HepG2 (cell line): ENCODE results near the gene EFNA2. TPM values are rescaled to one million over a fixed set of nuclear protein-coding genes. Genes with fewer than 3 reads are reported as not detected.

Experiments used
- ERF ChIP-seq: IDR thresholded peaks from 2 replicates; pipeline ENCODE4 v1.6.1; 2018; ENCODE audit warnings: missing biosample characterization, missing genetic modification reagents
- HNRNPL ChIP-seq: fragments of 200-400 bp; formaldehyde crosslinking; IDR thresholded peaks from 2 replicates; pipeline ENCODE4 v1.6.1; 2017; ENCODE audit warnings: mild to moderate bottlenecking, low read depth, low read length
- MED1 ChIP-seq: sonication (generic); formaldehyde crosslinking; IDR thresholded peaks from 2 replicates; pipeline ENCODE4 v1.4.0; 2020; ENCODE audit warnings: missing genetic modification reagents
- NFKB2 ChIP-seq: sonication (generic); formaldehyde crosslinking; IDR thresholded peaks from 2 replicates; pipeline ENCODE4 v1.4.0; 2020; ENCODE audit warnings: missing genetic modification reagents, borderline replicate concordance
- PTBP1 ChIP-seq: fragments of 200-400 bp; formaldehyde crosslinking; IDR thresholded peaks from 2 replicates; pipeline ENCODE4 v1.6.1; 2018; ENCODE audit warnings: low read length, low read depth; ENCODE audit not compliant: poor library complexity, severe bottlenecking
- REL ChIP-seq: sonication (generic); formaldehyde crosslinking; conservative IDR thresholded peaks from 2 replicates; pipeline ENCODE4 v1.8.0; 2022; ENCODE audit warnings: mild to moderate bottlenecking, missing genetic modification reagents, moderate library complexity
- SALL1 ChIP-seq: sonication (generic); formaldehyde crosslinking; IDR thresholded peaks from 2 replicates; pipeline ENCODE4 v1.8.0; 2022; ENCODE audit warnings: mild to moderate bottlenecking, missing genetic modification reagents
- SIX1 ChIP-seq: sonication (generic); formaldehyde crosslinking; IDR thresholded peaks from 2 replicates; pipeline ENCODE4 v1.4.0; 2020; ENCODE audit warnings: missing genetic modification reagents, borderline replicate concordance
- SRSF9 ChIP-seq: fragments of 200-400 bp; formaldehyde crosslinking; IDR thresholded peaks from 2 replicates; pipeline ENCODE4 v1.6.1; 2018; ENCODE audit warnings: borderline replicate concordance, mild to moderate bottlenecking, low read depth, low read length; ENCODE audit not compliant: insufficient read depth, poor library complexity, severe bottlenecking
- TMF1 ChIP-seq: sonication (generic); formaldehyde crosslinking; IDR thresholded peaks from 2 replicates; pipeline ENCODE4 v1.8.1; 2022; ENCODE audit warnings: low read depth, missing genetic modification reagents
- ZFP36 ChIP-seq: fragments of 150-350 bp; IDR thresholded peaks from 2 replicates; pipeline ENCODE4 v1.6.1; 2018; ENCODE audit warnings: borderline replicate concordance, low read length, low read depth; ENCODE audit not compliant: partially characterized antibody
- ZFP37 ChIP-seq: sonication (generic); formaldehyde crosslinking; IDR thresholded peaks from 2 replicates; pipeline ENCODE4 v1.4.0; 2020; ENCODE audit warnings: missing genetic modification reagents, borderline replicate concordance
- ZNF160 ChIP-seq: sonication (generic); formaldehyde crosslinking; IDR thresholded peaks from 2 replicates; pipeline ENCODE4 v1.8.0; 2022; ENCODE audit warnings: mild to moderate bottlenecking, inconsistent platforms, missing genetic modification reagents
- ZNF253 ChIP-seq: sonication (generic); formaldehyde crosslinking; IDR thresholded peaks from 2 replicates; pipeline ENCODE4 v1.8.0; 2022; ENCODE audit warnings: mild to moderate bottlenecking, missing genetic modification reagents, borderline replicate concordance
- ZNF644 ChIP-seq: IDR thresholded peaks from 2 replicates; pipeline ENCODE4 v1.6.1; 2016; ENCODE audit warnings: low read depth
- ZNF670 ChIP-seq: sonication (generic); formaldehyde crosslinking; IDR thresholded peaks from 2 replicates; pipeline ENCODE4 v1.8.0; 2022; ENCODE audit warnings: mild to moderate bottlenecking, missing genetic modification reagents, borderline replicate concordance
- ZNF709 ChIP-seq: sonication (generic); formaldehyde crosslinking; IDR thresholded peaks from 2 replicates; pipeline ENCODE4 v1.5.0; 2020; ENCODE audit warnings: mild to moderate bottlenecking, missing genetic modification reagents
- polyA plus RNA-seq, 8 experiments: library from polyadenylated mRNA; depleted of rRNA in 3 of 8; stranded (reverse) in 7 of 8; unstranded in 1 of 8; fragments of >200 nt; fragmentation: Illumina TruSeq in 4 of 8; extraction: Trizol in 4 of 8; gene quantifications; 2 replicates each; pipeline versions ENCODE4 v1.2.1 to v1.2.3, GENCODE V29; 2011 to 2016; ENCODE audit warnings: low read depth in 4 of 8, missing spikeins in 1 of 8, mixed read lengths in 1 of 8; ENCODE audit not compliant: insufficient read depth in 1 of 8
- total RNA-seq, 5 experiments: library from RNA; depleted of rRNA; stranded (reverse); fragments of >200 nt; fragmentation: Illumina TruSeq; extraction: Trizol; gene quantifications; 2 replicates each; pipeline ENCODE4 v1.2.3, GENCODE V29; 2016; ENCODE audit warnings: low read depth in 1 of 5
- TF ChIP-seq, protein P1 (sequence below): sonication (generic); formaldehyde crosslinking; IDR thresholded peaks from 2 replicates; pipeline ENCODE4 v1.5.1; 2020; ENCODE audit warnings: missing genetic modification reagents, mild to moderate bottlenecking, borderline replicate concordance
- TF ChIP-seq, protein P2 (sequence below): sonication (generic); formaldehyde crosslinking; IDR thresholded peaks from 2 replicates; pipeline ENCODE4 v1.4.0; 2020; ENCODE audit warnings: missing genetic modification reagents, borderline replicate concordance
- TF ChIP-seq, protein P3 (sequence below): sonication (generic); formaldehyde crosslinking; conservative IDR thresholded peaks from 2 replicates; pipeline ENCODE4 v1.4.0; 2020; ENCODE audit warnings: missing genetic modification reagents
- TF ChIP-seq, protein P4 (sequence below): sonication (generic); formaldehyde crosslinking; IDR thresholded peaks from 2 replicates; pipeline ENCODE4 v1.4.0; 2020; ENCODE audit warnings: low read depth, mild to moderate bottlenecking, missing genetic modification reagents

Gene EFNA2
- total and polyA plus RNA-seq, 2 of the 13 experiments (the other 11 are each of a cell fraction or from before 2014, with no cell fraction given): 6.0 to 9.9 TPM

DNA sequence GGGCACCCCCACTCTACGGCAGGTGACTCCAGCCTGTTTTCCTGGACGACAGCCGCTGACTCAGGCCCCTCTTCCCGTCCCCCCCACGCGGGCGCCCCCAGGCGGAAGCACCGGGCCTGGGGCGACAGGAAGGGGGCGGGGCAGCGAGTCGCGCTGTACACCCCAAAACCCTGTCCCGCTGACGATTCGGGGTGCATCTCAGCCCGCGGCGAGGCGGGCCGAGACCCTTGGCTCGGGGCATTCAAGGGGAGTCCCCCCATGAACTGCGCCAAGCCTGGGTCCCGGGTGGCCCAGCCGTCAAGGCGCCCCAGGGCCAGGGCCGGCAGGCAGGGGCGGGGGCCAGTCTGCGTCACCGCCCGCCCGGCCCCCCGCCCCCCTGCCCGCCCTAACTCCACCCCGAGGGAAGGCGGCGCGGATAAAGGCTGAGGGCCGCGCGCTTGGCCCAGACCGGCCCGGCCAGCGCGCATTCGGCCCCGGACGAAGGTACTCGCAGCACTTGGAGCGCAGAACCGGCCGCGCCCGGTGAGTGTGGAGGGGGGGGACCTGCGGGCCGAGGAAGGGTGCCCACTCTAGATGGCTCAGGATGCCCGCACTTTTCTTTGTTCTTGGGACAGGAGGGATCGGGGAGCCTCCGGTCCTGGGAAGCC lies 37.4 kb upstream of the EFNA2 start, which contains the start of gene MIDN (continued):
- TF ChIP-seq, protein P1, sequence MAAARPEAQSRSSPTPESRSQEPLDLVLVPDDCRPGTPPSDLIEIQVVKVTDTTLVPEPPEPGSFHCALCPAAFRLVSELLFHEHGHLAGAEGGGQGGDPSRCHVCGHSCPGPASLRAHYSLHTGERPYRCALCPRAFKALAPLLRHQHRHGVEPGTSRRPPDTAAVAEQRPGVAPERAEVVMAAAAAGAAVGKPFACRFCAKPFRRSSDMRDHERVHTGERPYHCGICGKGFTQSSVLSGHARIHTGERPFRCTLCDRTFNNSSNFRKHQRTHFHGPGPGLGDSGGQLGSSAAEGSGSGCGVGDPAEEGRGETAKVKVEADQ (CRISPR knock-in tag): peak; percentile 42; the same call in 1 of the 2 replicates
- TF ChIP-seq ERF (CRISPR knock-in tag): peak; percentile 31; the same call in 1 of the 2 replicates
- TF ChIP-seq ZFP37 (CRISPR knock-in tag): no peak
- 0 out of 2 replicates have a peak, but pooled peaks have one; percentile 50 for TF ChIP-seq TMF1
- no peak for TF ChIP-seq SIX1 (CRISPR knock-in tag)
- no peak for TF ChIP-seq ZNF709
- peak; percentile 80 for TF ChIP-seq HNRNPL
- peak; percentile 87 for TF ChIP-seq ZNF670 (CRISPR knock-in tag)
- TF ChIP-seq ZNF644: no peak
- TF ChIP-seq PTBP1: no peak
- peak; percentile 49 for TF ChIP-seq MED1 (CRISPR knock-in tag)
- TF ChIP-seq ZNF160 (CRISPR knock-in tag): peak; percentile 83
- peak; percentile 84; the same call in 1 of the 2 replicates for TF ChIP-seq NFKB2 (CRISPR knock-in tag)
- TF ChIP-seq ZNF253 (CRISPR knock-in tag): no peak
- TF ChIP-seq ZFP36: no peak
- TF ChIP-seq SRSF9: no peak
- TF ChIP-seq, protein P2, sequence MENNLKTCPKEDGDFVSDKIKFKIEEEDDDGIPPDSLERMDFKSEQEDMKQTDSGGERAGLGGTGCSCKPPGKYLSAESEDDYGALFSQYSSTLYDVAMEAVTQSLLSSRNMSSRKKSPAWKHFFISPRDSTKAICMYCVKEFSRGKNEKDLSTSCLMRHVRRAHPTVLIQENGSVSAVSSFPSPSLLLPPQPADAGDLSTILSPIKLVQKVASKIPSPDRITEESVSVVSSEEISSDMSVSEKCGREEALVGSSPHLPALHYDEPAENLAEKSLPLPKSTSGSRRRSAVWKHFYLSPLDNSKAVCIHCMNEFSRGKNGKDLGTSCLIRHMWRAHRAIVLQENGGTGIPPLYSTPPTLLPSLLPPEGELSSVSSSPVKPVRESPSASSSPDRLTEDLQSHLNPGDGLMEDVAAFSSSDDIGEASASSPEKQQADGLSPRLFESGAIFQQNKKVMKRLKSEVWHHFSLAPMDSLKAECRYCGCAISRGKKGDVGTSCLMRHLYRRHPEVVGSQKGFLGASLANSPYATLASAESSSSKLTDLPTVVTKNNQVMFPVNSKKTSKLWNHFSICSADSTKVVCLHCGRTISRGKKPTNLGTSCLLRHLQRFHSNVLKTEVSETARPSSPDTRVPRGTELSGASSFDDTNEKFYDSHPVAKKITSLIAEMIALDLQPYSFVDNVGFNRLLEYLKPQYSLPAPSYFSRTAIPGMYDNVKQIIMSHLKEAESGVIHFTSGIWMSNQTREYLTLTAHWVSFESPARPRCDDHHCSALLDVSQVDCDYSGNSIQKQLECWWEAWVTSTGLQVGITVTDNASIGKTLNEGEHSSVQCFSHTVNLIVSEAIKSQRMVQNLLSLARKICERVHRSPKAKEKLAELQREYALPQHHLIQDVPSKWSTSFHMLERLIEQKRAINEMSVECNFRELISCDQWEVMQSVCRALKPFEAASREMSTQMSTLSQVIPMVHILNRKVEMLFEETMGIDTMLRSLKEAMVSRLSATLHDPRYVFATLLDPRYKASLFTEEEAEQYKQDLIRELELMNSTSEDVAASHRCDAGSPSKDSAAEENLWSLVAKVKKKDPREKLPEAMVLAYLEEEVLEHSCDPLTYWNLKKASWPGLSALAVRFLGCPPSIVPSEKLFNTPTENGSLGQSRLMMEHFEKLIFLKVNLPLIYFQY: peak; percentile 93
- TF ChIP-seq SALL1 (CRISPR knock-in tag): peak; percentile 58; the same call in 1 of the 2 replicates
- TF ChIP-seq, protein P3, sequence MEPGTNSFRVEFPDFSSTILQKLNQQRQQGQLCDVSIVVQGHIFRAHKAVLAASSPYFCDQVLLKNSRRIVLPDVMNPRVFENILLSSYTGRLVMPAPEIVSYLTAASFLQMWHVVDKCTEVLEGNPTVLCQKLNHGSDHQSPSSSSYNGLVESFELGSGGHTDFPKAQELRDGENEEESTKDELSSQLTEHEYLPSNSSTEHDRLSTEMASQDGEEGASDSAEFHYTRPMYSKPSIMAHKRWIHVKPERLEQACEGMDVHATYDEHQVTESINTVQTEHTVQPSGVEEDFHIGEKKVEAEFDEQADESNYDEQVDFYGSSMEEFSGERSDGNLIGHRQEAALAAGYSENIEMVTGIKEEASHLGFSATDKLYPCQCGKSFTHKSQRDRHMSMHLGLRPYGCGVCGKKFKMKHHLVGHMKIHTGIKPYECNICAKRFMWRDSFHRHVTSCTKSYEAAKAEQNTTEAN (CRISPR knock-in tag): 0 out of 2 replicates have a peak, but pooled peaks have one; percentile 15
- TF ChIP-seq REL (CRISPR knock-in tag): no peak
- TF ChIP-seq, protein P4, sequence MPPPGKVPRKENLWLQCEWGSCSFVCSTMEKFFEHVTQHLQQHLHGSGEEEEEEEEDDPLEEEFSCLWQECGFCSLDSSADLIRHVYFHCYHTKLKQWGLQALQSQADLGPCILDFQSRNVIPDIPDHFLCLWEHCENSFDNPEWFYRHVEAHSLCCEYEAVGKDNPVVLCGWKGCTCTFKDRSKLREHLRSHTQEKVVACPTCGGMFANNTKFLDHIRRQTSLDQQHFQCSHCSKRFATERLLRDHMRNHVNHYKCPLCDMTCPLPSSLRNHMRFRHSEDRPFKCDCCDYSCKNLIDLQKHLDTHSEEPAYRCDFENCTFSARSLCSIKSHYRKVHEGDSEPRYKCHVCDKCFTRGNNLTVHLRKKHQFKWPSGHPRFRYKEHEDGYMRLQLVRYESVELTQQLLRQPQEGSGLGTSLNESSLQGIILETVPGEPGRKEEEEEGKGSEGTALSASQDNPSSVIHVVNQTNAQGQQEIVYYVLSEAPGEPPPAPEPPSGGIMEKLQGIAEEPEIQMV (CRISPR knock-in tag): no peak
